Stimulated activated CD4-positive, alpha-beta T cell treated with anti-CD3 and anti-CD28 coated beads, Interleukin-12 subunit alpha, Interleukin-12 subunit beta, amount 100 ng/mL, for 48 hours (primary cell): ENCODE data around the gene HPS4.
"Not testable (repeated sequence)": the region's sequence is repeated elsewhere in the genome, so short reads cannot be mapped to it uniquely, and the experiment has no call there.

Experiments used
- DNase-seq, 3 donors: peaks; one replicate each; pipeline ENCODE4 v3.0.0-alpha.2; 2020; ENCODE audit warnings: low read depth in 2 of 3, low spot score in 1 of 3

Gene HPS4

GRCh38 chr22:26416670-26417276 lies 66.8 kb downstream of the HPS4 start:
- no peak for DNase-seq

GRCh38 chr22:26416256-26416655 lies 67.3 kb downstream of the HPS4 start:
- DNase-seq, result no peak

GRCh38 chr22:26414347-26414746 lies 69.2 kb downstream of the HPS4 start:
- no peak for DNase-seq

- no peak for DNase-seq
These were observed 73.2 kb downstream of the HPS4 start for GRCh38 chr22:26410386-26410785.

GRCh38 chr22:26409719-26410335 lies 73.8 kb downstream of the HPS4 start:
- no peak for DNase-seq

- DNase-seq, result not testable (repeated sequence)
These were observed 74.9 kb downstream of the HPS4 start for GRCh38 chr22:26408562-26409220.

- no peak for DNase-seq
These were observed 77.5 kb downstream of the HPS4 start for GRCh38 chr22:26406118-26406517.

- DNase-seq, result no peak
These were observed 78.6 kb downstream of the HPS4 start for GRCh38 chr22:26404851-26405421.

- DNase-seq, result no peak
These were observed 81.9 kb downstream of the HPS4 start for GRCh38 chr22:26401726-26402125.
